DND-41 (cell line): ENCODE data around the gene RTP1.

Experiments used
- EZH2 ChIP-seq: IDR thresholded peaks from 3 replicates; pipeline ENCODE4 v1.6.1; 2012; ENCODE audit warnings: borderline replicate concordance, low read depth, mild to moderate bottlenecking, moderate library complexity, low read length, inconsistent platforms; ENCODE audit not compliant: severe bottlenecking
- TF ChIP-seq, protein P1 (sequence below): IDR thresholded peaks from 2 replicates; pipeline ENCODE4 v1.5.1; 2012; ENCODE audit warnings: borderline replicate concordance, low read length, moderate library complexity, mild to moderate bottlenecking; ENCODE audit not compliant: poor library complexity, severe bottlenecking; ENCODE audit errors: extremely low read depth

DNA sequence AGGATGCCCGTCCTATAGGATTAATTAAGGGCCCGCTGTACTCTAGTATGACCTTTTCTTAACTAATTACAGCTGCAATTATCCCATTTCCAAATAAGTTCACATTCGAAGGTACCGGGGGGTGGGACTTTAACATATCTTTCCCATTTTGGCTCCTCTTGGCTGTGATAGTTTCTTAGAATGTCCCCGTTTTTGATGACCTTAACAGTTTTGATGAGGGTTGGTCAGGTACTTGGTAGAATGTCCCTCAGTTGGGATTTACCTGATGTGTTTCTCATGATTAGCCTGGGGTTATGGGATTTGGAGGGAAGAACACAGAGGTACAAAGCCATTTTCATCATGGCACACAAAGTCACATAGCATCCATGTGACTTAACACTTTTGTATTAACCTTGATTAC is 18.2 kb downstream of the RTP1 start:
- TF ChIP-seq, protein P1, sequence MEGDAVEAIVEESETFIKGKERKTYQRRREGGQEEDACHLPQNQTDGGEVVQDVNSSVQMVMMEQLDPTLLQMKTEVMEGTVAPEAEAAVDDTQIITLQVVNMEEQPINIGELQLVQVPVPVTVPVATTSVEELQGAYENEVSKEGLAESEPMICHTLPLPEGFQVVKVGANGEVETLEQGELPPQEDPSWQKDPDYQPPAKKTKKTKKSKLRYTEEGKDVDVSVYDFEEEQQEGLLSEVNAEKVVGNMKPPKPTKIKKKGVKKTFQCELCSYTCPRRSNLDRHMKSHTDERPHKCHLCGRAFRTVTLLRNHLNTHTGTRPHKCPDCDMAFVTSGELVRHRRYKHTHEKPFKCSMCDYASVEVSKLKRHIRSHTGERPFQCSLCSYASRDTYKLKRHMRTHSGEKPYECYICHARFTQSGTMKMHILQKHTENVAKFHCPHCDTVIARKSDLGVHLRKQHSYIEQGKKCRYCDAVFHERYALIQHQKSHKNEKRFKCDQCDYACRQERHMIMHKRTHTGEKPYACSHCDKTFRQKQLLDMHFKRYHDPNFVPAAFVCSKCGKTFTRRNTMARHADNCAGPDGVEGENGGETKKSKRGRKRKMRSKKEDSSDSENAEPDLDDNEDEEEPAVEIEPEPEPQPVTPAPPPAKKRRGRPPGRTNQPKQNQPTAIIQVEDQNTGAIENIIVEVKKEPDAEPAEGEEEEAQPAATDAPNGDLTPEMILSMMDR, result no peak
- no peak for TF ChIP-seq EZH2
